ENCODE data around the gene ANAPC2.

GRCh38 chr9:137140151-137141012 lies 48.0 kb downstream of the ANAPC2 start:
- TF ChIP-seq, protein P1, sequence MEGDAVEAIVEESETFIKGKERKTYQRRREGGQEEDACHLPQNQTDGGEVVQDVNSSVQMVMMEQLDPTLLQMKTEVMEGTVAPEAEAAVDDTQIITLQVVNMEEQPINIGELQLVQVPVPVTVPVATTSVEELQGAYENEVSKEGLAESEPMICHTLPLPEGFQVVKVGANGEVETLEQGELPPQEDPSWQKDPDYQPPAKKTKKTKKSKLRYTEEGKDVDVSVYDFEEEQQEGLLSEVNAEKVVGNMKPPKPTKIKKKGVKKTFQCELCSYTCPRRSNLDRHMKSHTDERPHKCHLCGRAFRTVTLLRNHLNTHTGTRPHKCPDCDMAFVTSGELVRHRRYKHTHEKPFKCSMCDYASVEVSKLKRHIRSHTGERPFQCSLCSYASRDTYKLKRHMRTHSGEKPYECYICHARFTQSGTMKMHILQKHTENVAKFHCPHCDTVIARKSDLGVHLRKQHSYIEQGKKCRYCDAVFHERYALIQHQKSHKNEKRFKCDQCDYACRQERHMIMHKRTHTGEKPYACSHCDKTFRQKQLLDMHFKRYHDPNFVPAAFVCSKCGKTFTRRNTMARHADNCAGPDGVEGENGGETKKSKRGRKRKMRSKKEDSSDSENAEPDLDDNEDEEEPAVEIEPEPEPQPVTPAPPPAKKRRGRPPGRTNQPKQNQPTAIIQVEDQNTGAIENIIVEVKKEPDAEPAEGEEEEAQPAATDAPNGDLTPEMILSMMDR (IDR thresholded peaks at IDR 0.05) = no peak
- peak; percentile 24 for TF ChIP-seq EZH2phosphoT487 (IDR thresholded peaks at IDR 0.05)
